NCI-H1092 (cell line): ENCODE measurements around the gene LRRC57.

ENCODE experiments used
- DNase-seq: peaks from one replicate; lab custom pipeline; 2025; lab: John Stamatoyannopoulos, UW

Gene LRRC57

GRCh38 chr15:42549741-42550392, 1.3 kb upstream of the LRRC57 start:
- DNase-seq = no peak

- no peak for DNase-seq
These were observed 469 bp upstream of the LRRC57 start for GRCh38 chr15:42549032-42549491.

- no peak for DNase-seq
These were observed 710 bp downstream of the LRRC57 start for GRCh38 chr15:42547918-42548248.

GRCh38 chr15:42544853-42545629, 3.6 kb downstream of the LRRC57 start:
- DNase-seq = no peak

- DNase-seq = no peak
These were observed 15.3 kb downstream of the LRRC57 start for GRCh38 chr15:42533246-42533645.

GRCh38 chr15:42528970-42529369, 19.6 kb downstream of the LRRC57 start:
- no peak for DNase-seq

GRCh38 chr15:42523331-42523730, 25.3 kb downstream of the LRRC57 start:
- no peak for DNase-seq

- DNase-seq = no peak
These were observed 37.6 kb downstream of the LRRC57 start for GRCh38 chr15:42511007-42511391.

- DNase-seq = no peak
These were observed 38.2 kb downstream of the LRRC57 start for GRCh38 chr15:42510258-42511006.

GRCh38 chr15:42508263-42508690, 40.3 kb downstream of the LRRC57 start:
- no peak for DNase-seq

- no peak for DNase-seq
These were observed 41.1 kb downstream of the LRRC57 start for GRCh38 chr15:42507514-42507913.

GRCh38 chr15:42504631-42505030, 44.0 kb downstream of the LRRC57 start:
- no peak for DNase-seq

GRCh38 chr15:42503825-42504224, 44.8 kb downstream of the LRRC57 start:
- no peak for DNase-seq

GRCh38 chr15:42502477-42502876, 46.1 kb downstream of the LRRC57 start:
- DNase-seq = no peak

GRCh38 chr15:42499858-42500609, 48.6 kb downstream of the LRRC57 start:
- no peak for DNase-seq

GRCh38 chr15:42498212-42499068, 50.2 kb downstream of the LRRC57 start:
- DNase-seq = no peak

GRCh38 chr15:42495361-42496212, 53.0 kb downstream of the LRRC57 start, which contains the start of gene SNAP23:
Gene SNAP23 (plus strand): TSS chr15:42495634. CDS start chr15:42511847, 16,213 bp downstream.
- DNase-seq = peak; percentile 7

GRCh38 chr15:42494998-42495360, 53.6 kb downstream of the LRRC57 start:
- DNase-seq = no peak

GRCh38 chr15:42493679-42494078, 54.9 kb downstream of the LRRC57 start:
- DNase-seq = no peak

- no peak for DNase-seq
These were observed 56.9 kb downstream of the LRRC57 start for GRCh38 chr15:42491539-42492225.
